ENCODE measurements around the gene TBC1D4.
"Not testable (repeated sequence)": the region's sequence is repeated elsewhere in the genome, so short reads cannot be mapped to it uniquely, and the experiment has no call there.

- TF ChIP-seq, protein P1, sequence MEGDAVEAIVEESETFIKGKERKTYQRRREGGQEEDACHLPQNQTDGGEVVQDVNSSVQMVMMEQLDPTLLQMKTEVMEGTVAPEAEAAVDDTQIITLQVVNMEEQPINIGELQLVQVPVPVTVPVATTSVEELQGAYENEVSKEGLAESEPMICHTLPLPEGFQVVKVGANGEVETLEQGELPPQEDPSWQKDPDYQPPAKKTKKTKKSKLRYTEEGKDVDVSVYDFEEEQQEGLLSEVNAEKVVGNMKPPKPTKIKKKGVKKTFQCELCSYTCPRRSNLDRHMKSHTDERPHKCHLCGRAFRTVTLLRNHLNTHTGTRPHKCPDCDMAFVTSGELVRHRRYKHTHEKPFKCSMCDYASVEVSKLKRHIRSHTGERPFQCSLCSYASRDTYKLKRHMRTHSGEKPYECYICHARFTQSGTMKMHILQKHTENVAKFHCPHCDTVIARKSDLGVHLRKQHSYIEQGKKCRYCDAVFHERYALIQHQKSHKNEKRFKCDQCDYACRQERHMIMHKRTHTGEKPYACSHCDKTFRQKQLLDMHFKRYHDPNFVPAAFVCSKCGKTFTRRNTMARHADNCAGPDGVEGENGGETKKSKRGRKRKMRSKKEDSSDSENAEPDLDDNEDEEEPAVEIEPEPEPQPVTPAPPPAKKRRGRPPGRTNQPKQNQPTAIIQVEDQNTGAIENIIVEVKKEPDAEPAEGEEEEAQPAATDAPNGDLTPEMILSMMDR (conservative IDR thresholded peaks at IDR 0.05; ENCODE audit: low read length): not testable (repeated sequence)
- TF ChIP-seq EZH2phosphoT487 (IDR thresholded peaks at IDR 0.05; ENCODE audit: borderline replicate concordance): not testable (repeated sequence)
These were observed 208.3 kb downstream of the TBC1D4 start for GRCh38 chr13:75273695-75274094.
